HEK293 (cell line): ENCODE results near the gene DNAH8.

ENCODE experiments used
- CTCF ChIP-seq: fragments of 450-650 bp; formaldehyde crosslinking; IDR thresholded peaks from 2 replicates; pipeline ENCODE4 v1.5.1; 2016; ENCODE audit warnings: missing biosample characterization, missing genetic modification characterization
- MYNN ChIP-seq: fragments of 450-650 bp; formaldehyde crosslinking; IDR thresholded peaks from 2 replicates; pipeline ENCODE4 v1.5.1; 2016; ENCODE audit warnings: missing biosample characterization, missing genetic modification characterization, borderline replicate concordance
- ZNF274 ChIP-seq, 2 experiments: fragments of 200-500 bp in 1 of 2; fragments of 450-650 bp in 1 of 2; sonication (Bioruptor generic) in 1 of 2; formaldehyde crosslinking in 1 of 2; IDR thresholded peaks; 2 replicates each; pipeline versions ENCODE4 v1.5.1 to v1.6.1; 2014 to 2016; ENCODE audit warnings: borderline replicate concordance in 1 of 2, inconsistent platforms in 1 of 2, low read length in 1 of 2, missing biosample characterization in 1 of 2, missing genetic modification characterization in 1 of 2
- ZNF416 ChIP-seq: fragments of 450-650 bp; formaldehyde crosslinking; IDR thresholded peaks from 2 replicates; pipeline ENCODE4 v1.5.1; 2016; ENCODE audit warnings: missing biosample characterization, missing genetic modification characterization
- ZNF558 ChIP-seq: fragments of 450-650 bp; formaldehyde crosslinking; IDR thresholded peaks from 2 replicates; pipeline ENCODE4 v1.5.1; 2016; ENCODE audit warnings: missing biosample characterization, missing genetic modification characterization
- ZNF670 ChIP-seq: fragments of 450-650 bp; formaldehyde crosslinking; IDR thresholded peaks from 2 replicates; pipeline ENCODE4 v1.5.1; 2016; ENCODE audit warnings: missing biosample characterization, missing genetic modification characterization, low read depth
- ZNF830 ChIP-seq: fragments of 450-650 bp; IDR thresholded peaks from 2 replicates; pipeline ENCODE4 v1.5.0; 2018; ENCODE audit warnings: missing biosample characterization, missing genetic modification characterization, low read depth, mild to moderate bottlenecking, moderate library complexity
- TF ChIP-seq, protein P1 (sequence below): fragments of 450-650 bp; formaldehyde crosslinking; IDR thresholded peaks from 2 replicates; pipeline ENCODE4 v1.5.1; 2016; ENCODE audit warnings: missing biosample characterization, missing genetic modification characterization, low read depth

GRCh38 chr6:39035681-39036080 is 320.6 kb downstream of the DNAH8 start:
- TF ChIP-seq ZNF274 (IDR thresholded peaks at IDR 0.05; ENCODE audit: low read length), result no peak
- TF ChIP-seq ZNF274 (tag by site-specific recombination; IDR thresholded peaks at IDR 0.05; ENCODE audit: borderline replicate concordance), result no peak
- TF ChIP-seq CTCF (tag by site-specific recombination), result no peak
- TF ChIP-seq ZNF416 (tag by site-specific recombination), result no peak
- no peak for TF ChIP-seq ZNF830 (tag by site-specific recombination)
- no peak for TF ChIP-seq ZNF670 (tag by site-specific recombination)
- TF ChIP-seq, protein P1, sequence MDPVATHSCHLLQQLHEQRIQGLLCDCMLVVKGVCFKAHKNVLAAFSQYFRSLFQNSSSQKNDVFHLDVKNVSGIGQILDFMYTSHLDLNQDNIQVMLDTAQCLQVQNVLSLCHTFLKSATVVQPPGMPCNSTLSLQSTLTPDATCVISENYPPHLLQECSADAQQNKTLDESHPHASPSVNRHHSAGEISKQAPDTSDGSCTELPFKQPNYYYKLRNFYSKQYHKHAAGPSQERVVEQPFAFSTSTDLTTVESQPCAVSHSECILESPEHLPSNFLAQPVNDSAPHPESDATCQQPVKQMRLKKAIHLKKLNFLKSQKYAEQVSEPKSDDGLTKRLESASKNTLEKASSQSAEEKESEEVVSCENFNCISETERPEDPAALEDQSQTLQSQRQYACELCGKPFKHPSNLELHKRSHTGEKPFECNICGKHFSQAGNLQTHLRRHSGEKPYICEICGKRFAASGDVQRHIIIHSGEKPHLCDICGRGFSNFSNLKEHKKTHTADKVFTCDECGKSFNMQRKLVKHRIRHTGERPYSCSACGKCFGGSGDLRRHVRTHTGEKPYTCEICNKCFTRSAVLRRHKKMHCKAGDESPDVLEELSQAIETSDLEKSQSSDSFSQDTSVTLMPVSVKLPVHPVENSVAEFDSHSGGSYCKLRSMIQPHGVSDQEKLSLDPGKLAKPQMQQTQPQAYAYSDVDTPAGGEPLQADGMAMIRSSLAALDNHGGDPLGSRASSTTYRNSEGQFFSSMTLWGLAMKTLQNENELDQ (tag by site-specific recombination), result no peak
- TF ChIP-seq ZNF558 (tag by site-specific recombination), result no peak
- TF ChIP-seq MYNN (tag by site-specific recombination), result no peak
